HEK293 (cell line): Measurements from ENCODE around the gene UNC80.

Source experiments
- CTCF ChIA-PET: fragments of 350-600 bp; formaldehyde crosslinking; extraction: SDS; loops from one replicate; lab custom pipeline; 2021; ENCODE audit warnings: antibody characterized with exemption; lab: Yijun Ruan, JAX
- POLR2A ChIA-PET: fragments of 300-600 bp; formaldehyde crosslinking; extraction: SDS; loops from one replicate; lab custom pipeline; 2020; ENCODE audit warnings: antibody characterized with exemption, inconsistent platforms; lab: Yijun Ruan, JAX
- H3K27ac ChIP-seq: fragments of 200-500 bp; sonication (Bioruptor generic); 2 replicates; pipeline ENCODE4 v1.5.1; 2014; ENCODE audit warnings: low read depth, low read length, control low read depth, inconsistent platforms; ENCODE audit errors: extremely low read depth
- H3K36me3 ChIP-seq, 2 experiments: fragments of 200-500 bp in 1 of 2; sonication (Bioruptor generic) in 1 of 2; 1 replicate in 1 of 2; 2 replicates in 1 of 2; pipeline ENCODE4 v1.5.1; 2014 to 2017; ENCODE audit warnings: inconsistent platforms in 2 of 2, low read length in 2 of 2; ENCODE audit not compliant: control insufficient read depth in 2 of 2, insufficient read depth in 1 of 2
- H3K4me1 ChIP-seq: fragments of 200-500 bp; sonication (Bioruptor generic); 2 replicates; pipeline ENCODE4 v1.5.1; 2014; ENCODE audit warnings: mild to moderate bottlenecking, low read length, inconsistent platforms; ENCODE audit not compliant: control insufficient read depth, insufficient read depth
- H3K4me3 ChIP-seq: 2 replicates; pipeline ENCODE4 v1.5.1; 2011; ENCODE audit warnings: low read depth, mild to moderate bottlenecking, control low read depth, low read length, moderate library complexity
- H3K9me3 ChIP-seq: fragments of 200-500 bp; sonication (Bioruptor generic); 2 replicates; pipeline ENCODE4 v1.5.1; 2014; ENCODE audit warnings: low read depth, low read length, inconsistent platforms; ENCODE audit not compliant: control insufficient read depth, insufficient read depth
- KLF9 ChIP-seq: fragments of 450-650 bp; formaldehyde crosslinking; IDR thresholded peaks from 2 replicates; pipeline ENCODE4 v1.5.1; 2016; ENCODE audit warnings: missing biosample characterization, missing genetic modification characterization, low read depth
- ZBTB8A ChIP-seq: fragments of 450-650 bp; formaldehyde crosslinking; IDR thresholded peaks from 2 replicates; pipeline ENCODE4 v1.5.1; 2016; ENCODE audit warnings: missing biosample characterization, missing genetic modification characterization
- ZNF155 ChIP-seq: fragments of 450-650 bp; formaldehyde crosslinking; IDR thresholded peaks from 2 replicates; pipeline ENCODE4 v1.5.1; 2016; ENCODE audit warnings: missing biosample characterization, missing genetic modification characterization
- ZNF175 ChIP-seq: fragments of 450-650 bp; formaldehyde crosslinking; IDR thresholded peaks from 2 replicates; pipeline ENCODE4 v1.5.1; 2016; ENCODE audit warnings: missing biosample characterization, missing genetic modification characterization
- ZNF184 ChIP-seq: fragments of 450-650 bp; IDR thresholded peaks from 2 replicates; pipeline ENCODE4 v1.5.1; 2018; ENCODE audit warnings: missing biosample characterization, mild to moderate bottlenecking, missing genetic modification characterization
- ZNF19 ChIP-seq: fragments of 450-650 bp; formaldehyde crosslinking; IDR thresholded peaks from 2 replicates; pipeline ENCODE4; 2016; ENCODE audit warnings: missing biosample characterization, missing genetic modification characterization, low read depth
- ZNF239 ChIP-seq: fragments of 450-650 bp; formaldehyde crosslinking; IDR thresholded peaks from 2 replicates; pipeline ENCODE4 v1.5.1; 2016; ENCODE audit warnings: missing biosample characterization, missing genetic modification characterization
- ZNF302 ChIP-seq: fragments of 450-650 bp; formaldehyde crosslinking; IDR thresholded peaks from 2 replicates; pipeline ENCODE4 v1.5.1; 2016; ENCODE audit warnings: missing biosample characterization, missing genetic modification characterization, low read depth
- ZNF324 ChIP-seq: fragments of 450-650 bp; formaldehyde crosslinking; IDR thresholded peaks from 2 replicates; pipeline ENCODE4 v1.5.1; 2016; ENCODE audit warnings: missing biosample characterization, missing genetic modification characterization
- ZNF335 ChIP-seq: fragments of 450-650 bp; formaldehyde crosslinking; conservative IDR thresholded peaks from 2 replicates; pipeline ENCODE4 v1.5.1; 2016; ENCODE audit warnings: missing biosample characterization, missing genetic modification characterization
- ZNF473 ChIP-seq: fragments of 450-650 bp; formaldehyde crosslinking; IDR thresholded peaks from 2 replicates; pipeline ENCODE4 v1.5.1; 2017; ENCODE audit warnings: missing biosample characterization, missing genetic modification characterization
- ZNF521 ChIP-seq: fragments of 450-650 bp; formaldehyde crosslinking; IDR thresholded peaks from 2 replicates; pipeline ENCODE4 v1.5.1; 2017; ENCODE audit warnings: missing biosample characterization, mild to moderate bottlenecking, missing genetic modification characterization
- ZNF610 ChIP-seq: fragments of 450-650 bp; formaldehyde crosslinking; IDR thresholded peaks from 2 replicates; pipeline ENCODE4 v1.5.1; 2016; ENCODE audit warnings: missing biosample characterization, missing genetic modification characterization, borderline replicate concordance
- ZNF776 ChIP-seq: fragments of 450-650 bp; formaldehyde crosslinking; IDR thresholded peaks from 2 replicates; pipeline ENCODE4 v1.5.0; 2017; ENCODE audit warnings: missing biosample characterization, missing genetic modification characterization, borderline replicate concordance
- ZSCAN30 ChIP-seq: fragments of 450-650 bp; IDR thresholded peaks from 2 replicates; pipeline ENCODE4 v1.5.1; 2018; ENCODE audit warnings: missing biosample characterization, mild to moderate bottlenecking, missing genetic modification characterization, moderate library complexity
- TF ChIP-seq, protein P1 (sequence below): fragments of 450-650 bp; formaldehyde crosslinking; IDR thresholded peaks from 2 replicates; pipeline ENCODE4 v1.5.1; 2016; ENCODE audit warnings: missing biosample characterization, missing genetic modification characterization
- TF ChIP-seq, protein P2 (sequence below): fragments of 450-650 bp; formaldehyde crosslinking; IDR thresholded peaks from 2 replicates; pipeline ENCODE4 v1.5.1; 2016; ENCODE audit warnings: missing biosample characterization, missing genetic modification characterization
- TF ChIP-seq, protein P3 (sequence below): fragments of 450-650 bp; formaldehyde crosslinking; IDR thresholded peaks from 2 replicates; pipeline ENCODE4 v1.5.1; 2017; ENCODE audit warnings: missing biosample characterization, missing genetic modification characterization
- TF ChIP-seq, protein P4 (sequence below): fragments of 450-650 bp; formaldehyde crosslinking; IDR thresholded peaks from 2 replicates; pipeline ENCODE4 v1.5.1; 2016; ENCODE audit warnings: missing biosample characterization, missing genetic modification characterization
- TF ChIP-seq, protein P5 (sequence below): fragments of 450-650 bp; formaldehyde crosslinking; IDR thresholded peaks from 2 replicates; pipeline ENCODE4 v1.5.1; 2016; ENCODE audit warnings: missing biosample characterization, missing genetic modification characterization
- TF ChIP-seq, protein P6 (sequence below): fragments of 450-650 bp; formaldehyde crosslinking; IDR thresholded peaks from 2 replicates; pipeline ENCODE4 v1.5.1; 2016; ENCODE audit warnings: missing biosample characterization, missing genetic modification characterization, borderline replicate concordance
- TF ChIP-seq, protein P7 (sequence below): fragments of 450-650 bp; formaldehyde crosslinking; IDR thresholded peaks from 2 replicates; pipeline ENCODE4 v1.5.1; 2016; ENCODE audit warnings: missing biosample characterization, missing genetic modification characterization, low read depth

UNC80 gene

DNA sequence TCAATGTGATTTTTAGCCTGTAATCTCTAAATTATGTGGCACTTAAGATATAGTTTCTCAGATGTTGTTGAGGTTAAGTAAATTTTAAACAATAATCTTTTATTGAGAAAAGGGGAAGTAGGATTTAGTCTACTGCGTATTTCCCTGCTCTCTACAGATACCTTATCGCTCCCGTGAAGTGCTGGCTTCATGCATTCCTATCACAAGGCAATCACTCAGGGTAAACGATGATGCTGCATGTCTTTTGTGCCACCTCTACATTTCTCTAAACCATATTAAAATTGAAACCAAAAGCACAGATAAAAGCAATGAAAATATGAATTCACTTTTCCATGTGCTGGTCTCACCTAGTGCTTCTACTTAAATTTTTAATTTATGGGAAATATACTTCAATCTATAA is 216.4 kb downstream of the UNC80 start (continued):
- TF ChIP-seq ZNF324 (tag by site-specific recombination) (no peak), ZNF335 (tag by site-specific recombination) (no peak), ZNF175 (no peak), ZNF155 (tag by site-specific recombination) (no peak), ZNF19 (no peak), ZSCAN30 (no peak)
- TF ChIP-seq, protein P1, sequence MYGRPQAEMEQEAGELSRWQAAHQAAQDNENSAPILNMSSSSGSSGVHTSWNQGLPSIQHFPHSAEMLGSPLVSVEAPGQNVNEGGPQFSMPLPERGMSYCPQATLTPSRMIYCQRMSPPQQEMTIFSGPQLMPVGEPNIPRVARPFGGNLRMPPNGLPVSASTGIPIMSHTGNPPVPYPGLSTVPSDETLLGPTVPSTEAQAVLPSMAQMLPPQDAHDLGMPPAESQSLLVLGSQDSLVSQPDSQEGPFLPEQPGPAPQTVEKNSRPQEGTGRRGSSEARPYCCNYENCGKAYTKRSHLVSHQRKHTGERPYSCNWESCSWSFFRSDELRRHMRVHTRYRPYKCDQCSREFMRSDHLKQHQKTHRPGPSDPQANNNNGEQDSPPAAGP, result no peak

DNA sequence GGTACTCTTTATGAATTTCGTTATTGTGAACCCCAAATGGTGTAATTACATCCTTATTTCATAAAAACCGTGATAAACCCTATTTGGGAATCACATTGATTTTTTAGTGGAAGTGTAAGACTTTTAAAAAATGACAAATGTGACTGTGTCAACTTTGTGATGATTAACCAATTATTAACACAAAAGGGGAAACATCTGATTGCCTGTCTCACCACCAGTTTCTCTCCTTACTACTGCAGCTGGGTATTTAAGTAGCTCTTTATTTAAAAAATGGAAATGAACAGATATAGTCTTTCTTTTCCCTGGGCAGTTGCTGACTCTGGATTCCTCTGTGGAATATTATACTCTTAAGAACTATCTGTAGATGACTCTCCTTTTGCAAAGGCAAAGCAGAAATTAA is 219.2 kb downstream of the UNC80 start:
- ChIA-PET POLR2A (no interaction called here), CTCF (interaction anchor here (0.7 kb wide), 1 partner anchor 30 kb away, joined by 3 read pairs; no protein-coding TSS in a partner anchor)
- Histone ChIP-seq H3K4me3 (no peak overlapping the region), H3K4me1 (no peaks in the 10 kb centered on the region), H3K36me3 (no peaks in the 10 kb centered on the region)
- TF ChIP-seq ZNF302 (tag by site-specific recombination) (no peak), ZNF776 (tag by site-specific recombination) (no peak), ZNF521 (tag by site-specific recombination) (no peak), ZNF184 (no peak), KLF9 (tag by site-specific recombination) (no peak), ZNF239 (no peak), ZBTB8A (tag by site-specific recombination) (no peak), ZNF175 (no peak), ZNF473 (tag by site-specific recombination) (no peak), ZNF610 (no peak)
- TF ChIP-seq, protein P2, sequence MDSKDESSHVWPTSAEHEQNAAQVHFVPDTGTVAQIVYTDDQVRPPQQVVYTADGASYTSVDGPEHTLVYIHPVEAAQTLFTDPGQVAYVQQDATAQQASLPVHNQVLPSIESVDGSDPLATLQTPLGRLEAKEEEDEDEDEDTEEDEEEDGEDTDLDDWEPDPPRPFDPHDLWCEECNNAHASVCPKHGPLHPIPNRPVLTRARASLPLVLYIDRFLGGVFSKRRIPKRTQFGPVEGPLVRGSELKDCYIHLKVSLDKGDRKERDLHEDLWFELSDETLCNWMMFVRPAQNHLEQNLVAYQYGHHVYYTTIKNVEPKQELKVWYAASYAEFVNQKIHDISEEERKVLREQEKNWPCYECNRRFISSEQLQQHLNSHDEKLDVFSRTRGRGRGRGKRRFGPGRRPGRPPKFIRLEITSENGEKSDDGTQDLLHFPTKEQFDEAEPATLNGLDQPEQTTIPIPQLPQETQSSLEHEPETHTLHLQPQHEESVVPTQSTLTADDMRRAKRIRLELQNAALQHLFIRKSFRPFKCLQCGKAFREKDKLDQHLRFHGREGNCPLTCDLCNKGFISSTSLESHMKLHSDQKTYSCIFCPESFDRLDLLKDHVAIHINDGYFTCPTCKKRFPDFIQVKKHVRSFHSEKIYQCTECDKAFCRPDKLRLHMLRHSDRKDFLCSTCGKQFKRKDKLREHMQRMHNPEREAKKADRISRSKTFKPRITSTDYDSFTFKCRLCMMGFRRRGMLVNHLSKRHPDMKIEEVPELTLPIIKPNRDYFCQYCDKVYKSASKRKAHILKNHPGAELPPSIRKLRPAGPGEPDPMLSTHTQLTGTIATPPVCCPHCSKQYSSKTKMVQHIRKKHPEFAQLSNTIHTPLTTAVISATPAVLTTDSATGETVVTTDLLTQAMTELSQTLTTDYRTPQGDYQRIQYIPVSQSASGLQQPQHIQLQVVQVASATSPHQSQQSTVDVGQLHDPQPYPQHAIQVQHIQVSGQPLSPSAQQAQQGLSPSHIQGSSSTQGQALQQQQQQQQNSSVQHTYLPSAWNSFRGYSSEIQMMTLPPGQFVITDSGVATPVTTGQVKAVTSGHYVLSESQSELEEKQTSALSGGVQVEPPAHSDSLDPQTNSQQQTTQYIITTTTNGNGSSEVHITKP (tag by site-specific recombination), result no peak
- TF ChIP-seq, protein P3, sequence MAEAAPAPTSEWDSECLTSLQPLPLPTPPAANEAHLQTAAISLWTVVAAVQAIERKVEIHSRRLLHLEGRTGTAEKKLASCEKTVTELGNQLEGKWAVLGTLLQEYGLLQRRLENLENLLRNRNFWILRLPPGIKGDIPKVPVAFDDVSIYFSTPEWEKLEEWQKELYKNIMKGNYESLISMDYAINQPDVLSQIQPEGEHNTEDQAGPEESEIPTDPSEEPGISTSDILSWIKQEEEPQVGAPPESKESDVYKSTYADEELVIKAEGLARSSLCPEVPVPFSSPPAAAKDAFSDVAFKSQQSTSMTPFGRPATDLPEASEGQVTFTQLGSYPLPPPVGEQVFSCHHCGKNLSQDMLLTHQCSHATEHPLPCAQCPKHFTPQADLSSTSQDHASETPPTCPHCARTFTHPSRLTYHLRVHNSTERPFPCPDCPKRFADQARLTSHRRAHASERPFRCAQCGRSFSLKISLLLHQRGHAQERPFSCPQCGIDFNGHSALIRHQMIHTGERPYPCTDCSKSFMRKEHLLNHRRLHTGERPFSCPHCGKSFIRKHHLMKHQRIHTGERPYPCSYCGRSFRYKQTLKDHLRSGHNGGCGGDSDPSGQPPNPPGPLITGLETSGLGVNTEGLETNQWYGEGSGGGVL (tag by site-specific recombination), result no peak
- TF ChIP-seq, protein P4, sequence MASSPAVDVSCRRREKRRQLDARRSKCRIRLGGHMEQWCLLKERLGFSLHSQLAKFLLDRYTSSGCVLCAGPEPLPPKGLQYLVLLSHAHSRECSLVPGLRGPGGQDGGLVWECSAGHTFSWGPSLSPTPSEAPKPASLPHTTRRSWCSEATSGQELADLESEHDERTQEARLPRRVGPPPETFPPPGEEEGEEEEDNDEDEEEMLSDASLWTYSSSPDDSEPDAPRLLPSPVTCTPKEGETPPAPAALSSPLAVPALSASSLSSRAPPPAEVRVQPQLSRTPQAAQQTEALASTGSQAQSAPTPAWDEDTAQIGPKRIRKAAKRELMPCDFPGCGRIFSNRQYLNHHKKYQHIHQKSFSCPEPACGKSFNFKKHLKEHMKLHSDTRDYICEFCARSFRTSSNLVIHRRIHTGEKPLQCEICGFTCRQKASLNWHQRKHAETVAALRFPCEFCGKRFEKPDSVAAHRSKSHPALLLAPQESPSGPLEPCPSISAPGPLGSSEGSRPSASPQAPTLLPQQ (tag by site-specific recombination), result no peak
- TF ChIP-seq, protein P5, sequence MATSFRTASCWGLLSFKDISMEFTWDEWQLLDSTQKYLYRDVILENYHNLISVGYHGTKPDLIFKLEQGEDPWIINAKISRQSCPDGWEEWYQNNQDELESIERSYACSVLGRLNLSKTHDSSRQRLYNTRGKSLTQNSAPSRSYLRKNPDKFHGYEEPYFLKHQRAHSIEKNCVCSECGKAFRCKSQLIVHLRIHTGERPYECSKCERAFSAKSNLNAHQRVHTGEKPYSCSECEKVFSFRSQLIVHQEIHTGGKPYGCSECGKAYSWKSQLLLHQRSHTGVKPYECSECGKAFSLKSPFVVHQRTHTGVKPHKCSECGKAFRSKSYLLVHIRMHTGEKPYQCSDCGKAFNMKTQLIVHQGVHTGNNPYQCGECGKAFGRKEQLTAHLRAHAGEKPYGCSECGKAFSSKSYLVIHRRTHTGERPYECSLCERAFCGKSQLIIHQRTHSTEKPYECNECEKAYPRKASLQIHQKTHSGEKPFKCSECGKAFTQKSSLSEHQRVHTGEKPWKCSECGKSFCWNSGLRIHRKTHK, result no peak
- TF ChIP-seq, protein P6, sequence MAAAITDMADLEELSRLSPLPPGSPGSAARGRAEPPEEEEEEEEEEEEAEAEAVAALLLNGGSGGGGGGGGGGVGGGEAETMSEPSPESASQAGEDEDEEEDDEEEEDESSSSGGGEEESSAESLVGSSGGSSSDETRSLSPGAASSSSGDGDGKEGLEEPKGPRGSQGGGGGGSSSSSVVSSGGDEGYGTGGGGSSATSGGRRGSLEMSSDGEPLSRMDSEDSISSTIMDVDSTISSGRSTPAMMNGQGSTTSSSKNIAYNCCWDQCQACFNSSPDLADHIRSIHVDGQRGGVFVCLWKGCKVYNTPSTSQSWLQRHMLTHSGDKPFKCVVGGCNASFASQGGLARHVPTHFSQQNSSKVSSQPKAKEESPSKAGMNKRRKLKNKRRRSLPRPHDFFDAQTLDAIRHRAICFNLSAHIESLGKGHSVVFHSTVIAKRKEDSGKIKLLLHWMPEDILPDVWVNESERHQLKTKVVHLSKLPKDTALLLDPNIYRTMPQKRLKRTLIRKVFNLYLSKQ (tag by site-specific recombination), result no peak
- TF ChIP-seq, protein P7, sequence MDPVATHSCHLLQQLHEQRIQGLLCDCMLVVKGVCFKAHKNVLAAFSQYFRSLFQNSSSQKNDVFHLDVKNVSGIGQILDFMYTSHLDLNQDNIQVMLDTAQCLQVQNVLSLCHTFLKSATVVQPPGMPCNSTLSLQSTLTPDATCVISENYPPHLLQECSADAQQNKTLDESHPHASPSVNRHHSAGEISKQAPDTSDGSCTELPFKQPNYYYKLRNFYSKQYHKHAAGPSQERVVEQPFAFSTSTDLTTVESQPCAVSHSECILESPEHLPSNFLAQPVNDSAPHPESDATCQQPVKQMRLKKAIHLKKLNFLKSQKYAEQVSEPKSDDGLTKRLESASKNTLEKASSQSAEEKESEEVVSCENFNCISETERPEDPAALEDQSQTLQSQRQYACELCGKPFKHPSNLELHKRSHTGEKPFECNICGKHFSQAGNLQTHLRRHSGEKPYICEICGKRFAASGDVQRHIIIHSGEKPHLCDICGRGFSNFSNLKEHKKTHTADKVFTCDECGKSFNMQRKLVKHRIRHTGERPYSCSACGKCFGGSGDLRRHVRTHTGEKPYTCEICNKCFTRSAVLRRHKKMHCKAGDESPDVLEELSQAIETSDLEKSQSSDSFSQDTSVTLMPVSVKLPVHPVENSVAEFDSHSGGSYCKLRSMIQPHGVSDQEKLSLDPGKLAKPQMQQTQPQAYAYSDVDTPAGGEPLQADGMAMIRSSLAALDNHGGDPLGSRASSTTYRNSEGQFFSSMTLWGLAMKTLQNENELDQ (tag by site-specific recombination), result no peak
- TF ChIP-seq, all 188 proteins: peak for 0
- Histone ChIP-seq H3K27ac (no peak overlapping the region), H3K9me3 (no peaks in the 10 kb centered on the region)
